NCI-H2081 (cell line): ENCODE measurements around the gene ZNF234.
"Not testable (repeated sequence)": the region's sequence is repeated elsewhere in the genome, so short reads cannot be mapped to it uniquely, and the experiment has no call there.

Source experiments
- DNase-seq, 2 experiments: peaks; one replicate each; lab custom pipeline; 2025; lab: John Stamatoyannopoulos, UW

ZNF234 gene

DNA sequence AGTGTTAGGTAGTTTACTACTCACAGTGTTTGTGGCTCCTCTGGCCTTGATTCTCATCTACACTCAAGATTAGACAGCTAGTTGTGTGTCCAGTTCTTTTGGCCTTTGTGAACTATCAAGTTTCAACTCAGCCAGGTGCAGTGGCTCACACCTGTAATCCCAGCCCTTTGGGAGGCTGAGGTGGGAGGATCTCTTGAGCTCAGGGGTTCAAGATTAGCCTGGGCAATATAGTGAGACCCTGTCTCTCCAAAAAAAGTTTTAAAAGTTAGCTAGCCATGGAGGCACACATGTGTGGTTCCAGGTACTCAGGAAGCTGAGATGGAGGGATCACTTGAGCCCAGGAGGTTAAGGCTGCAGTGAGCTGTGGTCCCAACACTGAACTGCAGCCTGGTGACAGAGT lies 39.6 kb downstream of the ZNF234 start:
- no peak for DNase-seq

GRCh38 chr19:44182145-44182544 lies 40.8 kb downstream of the ZNF234 start:
- DNase-seq: no peak

- no peak for DNase-seq
Measured at GRCh38 chr19:44190020-44190419, 48.7 kb downstream of the ZNF234 start.

- DNase-seq: no peak
Measured at GRCh38 chr19:44192127-44192526, 50.8 kb downstream of the ZNF234 start.

DNA sequence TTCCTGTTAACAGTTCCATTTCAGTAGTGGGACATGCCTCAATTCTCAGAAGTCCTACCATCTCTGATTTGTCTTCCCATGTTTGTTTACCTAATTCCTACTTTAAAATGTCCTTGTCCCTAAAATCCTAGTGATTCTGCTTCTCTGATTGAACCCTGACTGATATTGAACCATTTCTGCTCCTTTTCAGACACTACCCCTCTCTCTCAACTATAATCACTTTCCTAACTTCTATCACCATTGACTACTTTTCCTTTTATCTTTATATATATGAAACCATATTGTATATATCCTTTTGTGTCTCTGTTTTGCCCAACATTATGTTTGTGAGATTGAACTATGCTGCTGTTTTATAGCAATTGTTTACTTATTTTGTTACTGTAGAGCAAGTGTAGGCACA lies 55.4 kb downstream of the ZNF234 start:
- no peak for DNase-seq

GRCh38 chr19:44202470-44202869 lies 61.1 kb downstream of the ZNF234 start:
- DNase-seq: peak; percentile 4 to 19

DNA sequence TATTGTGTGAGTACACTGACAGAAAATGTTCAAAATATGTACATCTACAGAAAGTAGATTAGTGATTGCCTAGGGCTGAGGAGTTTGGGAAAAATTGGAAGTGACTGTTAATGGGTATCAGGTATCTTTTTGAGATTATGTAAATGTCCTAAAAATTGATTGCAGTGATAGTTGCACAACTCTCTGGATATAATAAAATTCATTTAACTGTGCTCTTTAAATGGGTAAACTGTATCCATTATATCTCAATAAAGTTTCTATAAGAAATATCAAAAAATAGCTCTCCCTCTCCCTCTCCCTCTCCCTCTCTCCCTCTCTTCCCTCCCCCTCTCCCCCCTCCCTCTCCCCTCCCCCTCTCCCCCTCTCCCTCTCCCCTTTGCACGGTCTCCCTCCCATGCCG lies 61.6 kb downstream of the ZNF234 start:
- DNase-seq: no peak

- DNase-seq: not testable (repeated sequence)
Measured at GRCh38 chr19:44203877-44204276, 62.5 kb downstream of the ZNF234 start.

GRCh38 chr19:44204772-44205171 lies 63.4 kb downstream of the ZNF234 start:
- DNase-seq: no peak

- DNase-seq: peak; percentile 96 to 98
Measured at GRCh38 chr19:44207126-44207803, 65.9 kb downstream of the ZNF234 start.
